NCI-H526 treated with DMSO at 0.1 percent for 48 hours (cell line): ENCODE results near the gene PTGDS.
A peak's percentile ranks its signal among the peaks of the same experiment; 100 is the strongest.

Experiments
- DNase-seq: peaks from one replicate; lab custom pipeline; 2025; lab: John Stamatoyannopoulos, UW

PTGDS gene

DNA sequence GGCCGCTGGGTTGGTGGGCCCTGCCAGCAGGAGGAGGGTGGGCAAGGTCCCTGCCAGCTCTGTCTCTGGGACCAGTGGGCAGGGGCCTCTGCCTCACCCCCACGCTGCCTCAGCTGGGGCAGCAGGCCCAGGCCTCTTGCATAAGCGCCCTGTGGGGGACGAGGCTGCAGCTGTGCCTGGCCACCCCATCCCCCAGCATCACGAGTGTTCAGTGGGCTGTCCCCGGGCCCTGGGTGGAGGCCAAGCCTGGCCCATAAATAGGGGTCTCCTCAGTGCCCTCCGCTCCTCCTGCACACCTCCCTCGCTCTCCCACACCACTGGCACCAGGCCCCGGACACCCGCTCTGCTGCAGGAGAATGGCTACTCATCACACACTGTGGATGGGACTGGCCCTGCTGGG, at the start of gene PTGDS:
TSS of gene PTGDS (plus strand) at position 282 of the 400 bp plus-strand sequence. CDS start at position 357, 75 bp downstream.
- no peak for DNase-seq

DNA sequence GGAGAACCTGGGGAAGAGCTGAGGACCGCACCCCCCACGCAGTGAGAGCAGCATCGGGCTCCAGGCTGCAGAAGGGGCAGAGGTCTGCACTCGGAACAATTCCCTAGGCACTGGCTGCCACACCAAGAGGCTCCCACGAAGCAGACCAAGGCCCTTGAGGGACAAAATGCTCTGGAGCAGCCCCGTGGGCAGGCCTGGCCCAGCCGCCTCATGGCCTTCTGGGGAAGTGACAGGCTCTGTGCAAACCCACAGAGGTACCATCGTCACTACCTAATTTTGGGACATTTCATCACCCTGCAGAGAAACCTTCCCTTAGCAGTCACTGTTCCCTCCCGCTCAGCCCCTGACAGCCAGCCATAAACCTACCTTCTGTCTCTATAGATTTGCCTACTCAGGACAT, 48.7 kb upstream of the PTGDS start:
- no peak for DNase-seq

DNA sequence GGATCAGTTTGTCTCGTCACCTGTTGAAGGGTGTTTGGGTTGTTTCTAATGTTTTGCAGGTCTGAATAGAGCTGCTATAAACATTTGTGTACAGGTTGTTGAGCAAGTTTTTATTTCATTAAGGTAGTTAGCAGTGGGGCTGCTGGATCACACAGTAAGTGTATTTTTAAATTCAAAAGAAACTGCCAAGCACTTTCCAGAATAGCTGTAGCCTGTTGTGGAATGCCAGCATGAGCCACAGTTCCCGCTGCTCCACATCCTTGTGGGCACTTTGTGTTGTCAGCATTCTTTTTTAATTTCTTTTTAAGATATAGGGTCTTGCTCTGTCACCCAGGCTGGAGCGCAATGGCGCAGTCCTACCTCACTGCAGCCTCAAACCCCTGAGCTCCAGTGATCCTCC, 47.3 kb upstream of the PTGDS start:
- DNase-seq = no peak

DNA sequence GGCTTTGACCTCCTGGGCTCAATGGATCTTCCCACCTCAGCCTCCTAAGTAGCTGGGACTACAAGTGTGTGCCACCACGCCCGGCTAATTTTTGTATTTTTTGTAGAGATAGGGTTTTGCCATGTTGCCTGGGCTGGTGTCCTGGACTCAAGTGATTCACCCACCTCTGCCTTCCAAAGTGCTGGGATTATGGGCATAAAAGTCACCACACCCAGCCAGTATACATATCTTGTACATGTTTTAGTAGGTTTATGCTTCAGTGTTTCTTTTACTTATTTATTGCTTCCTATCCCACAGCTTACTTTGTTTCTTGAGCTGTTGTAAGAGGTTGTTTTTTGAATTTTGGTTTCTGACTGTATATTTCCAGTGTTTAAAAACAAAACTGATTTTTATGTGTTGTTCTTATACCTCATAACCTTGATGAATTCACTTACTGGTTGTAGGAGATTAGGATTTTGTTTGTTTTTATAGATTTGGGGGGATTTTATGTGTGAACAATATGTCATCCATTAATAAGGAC, 45.6 kb upstream of the PTGDS start:
- no peak for DNase-seq

DNA sequence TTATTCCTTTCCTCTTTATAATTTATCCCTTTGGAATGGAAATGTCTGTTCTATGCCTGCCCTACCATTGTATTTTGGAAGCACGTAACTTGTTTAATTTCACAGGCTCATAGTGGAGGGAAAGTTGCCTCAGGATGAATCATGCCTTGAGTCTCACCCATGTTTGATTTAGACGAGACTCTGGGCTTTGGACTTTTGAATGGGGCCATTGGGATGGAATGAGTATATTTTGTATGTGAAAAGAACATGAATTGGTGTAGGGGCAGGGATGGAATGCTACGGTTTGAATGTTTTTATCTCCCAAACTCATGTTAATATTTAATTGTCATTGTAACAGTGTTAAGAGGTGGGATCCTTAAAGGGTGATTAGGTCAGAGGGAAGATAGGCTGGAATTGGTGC, 43.0 kb upstream of the PTGDS start:
- no peak for DNase-seq

DNA sequence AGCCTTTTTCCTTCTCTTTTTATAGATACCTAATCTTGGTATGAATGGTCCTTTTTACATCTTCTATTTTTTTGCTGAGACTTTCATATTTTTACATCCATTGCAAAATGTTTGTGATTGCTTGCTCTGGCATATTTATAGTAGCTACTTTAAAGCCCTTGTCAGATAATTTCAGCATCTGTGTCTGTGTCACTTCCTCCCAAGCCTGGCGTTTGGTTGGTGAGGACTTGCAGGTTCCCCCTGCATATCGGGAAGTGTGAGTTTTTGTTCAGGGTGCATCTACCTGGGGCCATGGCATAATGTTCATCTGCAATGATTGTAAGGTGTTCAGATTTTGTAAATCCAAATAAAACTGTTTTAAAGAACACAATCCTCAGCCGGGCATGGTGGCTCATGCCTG, 41.7 kb upstream of the PTGDS start:
- DNase-seq = no peak

DNA sequence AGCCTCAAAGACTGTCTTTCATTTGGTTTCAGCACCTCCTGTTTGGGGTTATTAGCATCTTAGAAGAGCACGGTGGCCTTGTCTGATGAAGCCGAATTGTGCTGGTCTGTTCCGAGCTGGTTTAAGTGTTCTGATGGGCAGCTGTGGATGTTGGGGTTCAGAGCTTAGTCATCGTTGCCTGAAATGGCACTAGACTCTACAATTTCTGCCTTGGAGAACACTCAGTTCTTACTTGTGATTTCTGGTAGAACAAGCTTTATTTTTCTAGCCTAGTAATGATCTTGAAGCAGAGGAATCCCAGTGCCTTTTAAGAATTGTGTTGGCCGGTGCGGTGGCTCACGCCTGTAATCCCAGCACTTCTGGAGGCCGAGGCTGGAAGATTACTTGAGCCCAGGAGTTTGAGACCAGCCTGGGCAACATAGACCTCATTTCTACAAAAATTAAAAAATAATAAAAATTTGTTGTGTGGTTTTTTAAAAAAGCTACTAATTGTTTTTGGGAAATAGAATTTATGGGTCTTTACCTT, 40.6 kb upstream of the PTGDS start:
- DNase-seq = no peak

DNA sequence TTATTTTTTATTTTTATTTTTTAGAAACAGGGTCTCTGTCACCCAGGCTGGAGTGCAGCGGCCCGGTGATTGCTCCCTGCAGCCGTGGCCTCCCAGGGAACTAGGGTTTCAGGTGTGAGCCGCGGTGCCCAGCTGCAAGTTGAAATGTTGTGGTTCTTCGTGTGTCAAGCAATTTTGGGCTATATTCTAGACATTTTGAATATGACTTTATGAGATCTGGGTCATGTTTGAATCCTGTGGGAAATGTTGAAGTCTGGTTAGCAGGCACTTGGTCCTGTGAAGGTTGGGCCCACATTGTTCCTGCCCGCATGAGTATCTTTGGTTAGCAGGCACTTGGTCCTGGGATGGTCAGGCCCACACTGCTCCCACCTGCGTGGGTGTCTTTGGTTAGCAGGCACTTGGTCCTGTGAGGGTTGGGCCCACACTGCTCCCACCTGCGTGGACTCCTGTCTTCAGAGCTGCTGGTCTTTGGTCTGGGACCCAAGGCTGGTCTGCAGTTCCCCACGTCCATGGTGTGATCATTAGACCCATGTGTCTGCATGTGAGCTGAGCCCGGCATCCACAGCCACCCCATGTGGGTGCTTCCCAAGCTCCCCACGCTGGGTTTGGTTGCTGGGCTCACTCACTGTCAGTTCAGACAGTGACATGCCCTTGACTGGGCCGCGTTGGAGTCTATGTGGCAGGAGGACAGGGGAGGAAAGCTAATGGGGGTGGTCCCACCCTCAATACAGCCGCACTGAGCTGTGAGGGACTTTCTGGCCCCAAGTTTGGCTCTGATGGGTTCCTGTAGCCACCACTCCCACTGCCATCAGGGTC, 39.9 kb upstream of the PTGDS start:
- DNase-seq = no peak

DNA sequence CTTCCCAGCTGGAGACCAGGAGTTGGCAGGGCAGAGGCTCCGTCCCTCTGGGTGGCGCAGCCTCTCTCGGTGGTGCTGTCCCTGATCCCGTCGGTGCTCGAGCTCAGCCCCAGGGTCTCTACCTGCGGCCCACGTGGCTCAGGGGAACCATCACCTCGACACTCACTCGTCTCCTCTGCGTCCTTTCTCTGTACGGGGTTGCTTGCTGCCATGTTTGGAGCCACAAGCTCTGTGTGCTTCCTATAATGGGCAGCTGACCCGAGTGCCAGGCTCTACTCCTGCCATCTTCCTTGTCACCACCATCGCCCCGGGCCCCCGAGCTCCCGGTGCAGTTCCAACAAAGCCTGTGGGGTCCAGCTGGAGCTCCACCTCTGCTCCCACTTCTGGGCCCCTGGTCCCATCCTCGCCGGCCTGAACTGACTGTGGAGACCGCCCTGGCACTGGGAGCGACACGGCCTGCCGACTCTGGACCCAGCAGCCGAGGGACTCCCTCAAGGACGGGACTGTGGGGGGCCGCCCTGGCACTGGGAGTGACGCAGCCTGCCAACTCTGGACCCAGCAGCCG, 37.8 kb upstream of the PTGDS start:
- no peak for DNase-seq

DNA sequence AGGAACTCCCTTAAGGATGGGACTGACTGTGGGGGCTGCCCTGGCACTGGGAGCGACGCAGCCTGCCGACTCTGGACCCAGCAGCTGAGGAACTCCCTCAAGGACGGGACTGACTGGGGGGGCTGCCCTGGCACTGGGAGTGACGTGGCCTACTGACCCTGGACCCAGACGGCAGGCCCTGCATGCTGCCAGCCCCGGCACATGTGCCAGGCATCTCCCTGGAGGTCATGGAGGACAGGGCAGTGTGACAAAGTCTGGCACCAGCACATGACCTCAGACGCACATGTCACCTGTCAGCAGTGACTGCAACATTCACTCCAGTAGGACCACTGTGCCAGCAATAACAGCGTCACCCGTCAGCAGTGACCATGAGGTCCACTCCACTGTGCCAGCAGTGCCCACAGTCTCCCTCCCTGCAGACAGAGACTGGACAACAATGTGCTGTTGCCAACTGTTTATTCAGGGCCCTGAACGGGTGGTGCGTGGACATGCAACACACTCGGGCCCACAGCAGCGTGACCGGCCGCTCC, 37.2 kb upstream of the PTGDS start:
- no peak for DNase-seq

DNA sequence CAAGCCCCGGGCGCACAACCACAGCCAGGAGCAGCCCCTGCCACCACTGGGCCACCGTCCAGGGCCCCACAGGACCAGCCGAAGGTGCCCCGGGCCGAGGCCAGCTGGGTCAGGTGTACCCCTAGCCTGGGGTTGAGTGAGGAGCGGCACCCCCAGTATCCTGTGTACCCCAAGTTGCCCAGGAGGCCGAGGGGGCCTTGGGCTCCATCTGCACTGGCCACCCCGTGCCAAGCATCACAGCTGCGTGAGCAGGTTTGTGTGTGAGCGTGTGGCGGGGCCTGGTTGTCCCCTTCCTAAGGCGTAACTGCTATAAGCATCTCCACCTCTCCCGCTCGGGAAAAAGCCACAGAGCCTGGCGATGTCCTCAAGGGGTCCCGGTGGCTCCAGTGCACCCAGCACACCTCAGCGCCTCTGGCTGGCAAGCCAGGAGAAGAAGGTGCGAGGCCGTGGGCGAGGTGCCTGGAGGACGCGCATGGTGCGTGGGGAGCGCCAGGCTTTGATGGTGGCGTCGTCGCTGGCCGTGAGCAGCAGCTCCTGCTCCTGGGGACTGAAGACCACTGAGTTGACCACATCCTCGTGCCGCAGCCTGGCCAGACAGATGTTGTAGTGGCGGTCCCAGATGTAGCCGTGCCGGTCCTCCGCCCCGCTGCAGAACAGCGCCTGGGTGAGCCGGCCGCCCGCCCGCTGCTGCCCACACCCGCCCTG, 36.6 kb upstream of the PTGDS start:
- DNase-seq = no peak

DNA sequence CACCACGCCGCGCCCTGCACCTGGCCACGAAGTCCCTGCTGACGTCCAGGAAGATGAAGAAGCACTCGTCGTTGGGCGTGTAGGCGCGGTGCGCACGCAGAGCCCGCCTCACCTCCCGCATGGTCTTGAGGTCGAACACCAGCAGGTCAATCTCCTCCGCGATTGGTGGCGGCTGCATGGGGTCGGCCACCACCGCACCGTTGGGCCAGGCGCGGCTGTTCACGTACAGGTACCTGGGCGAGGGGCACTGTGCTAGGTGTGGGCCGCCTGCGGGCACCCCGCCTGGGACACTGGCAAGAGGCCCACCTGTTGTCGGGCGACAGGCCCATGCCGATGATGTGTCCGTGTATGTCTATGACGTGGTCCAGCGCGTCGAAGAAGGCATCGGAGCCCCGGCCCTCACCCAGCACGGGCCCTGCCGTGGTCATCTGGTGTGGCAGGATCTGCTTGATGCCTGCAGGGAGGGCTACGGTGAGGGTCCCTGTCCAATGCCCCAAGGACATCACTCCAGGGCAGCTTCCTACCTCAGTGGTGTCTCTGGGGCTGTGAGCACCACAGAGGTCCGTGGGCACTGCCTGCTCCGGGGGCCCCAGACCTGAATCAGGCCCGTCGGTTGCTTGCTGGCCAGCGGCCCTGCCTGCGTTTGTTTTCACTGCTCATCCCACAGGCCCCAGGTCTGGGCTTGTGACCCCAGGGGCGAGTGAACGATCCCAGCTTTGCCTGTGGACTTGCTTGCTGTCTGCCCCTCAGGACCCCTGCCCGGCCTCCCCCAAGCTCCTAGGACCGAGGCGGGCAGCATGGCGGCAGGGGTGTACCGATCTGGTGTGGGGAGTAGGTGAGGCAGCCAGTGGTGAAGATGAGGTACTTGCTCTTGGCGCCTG, 35.8 kb upstream of the PTGDS start:
- no peak for DNase-seq

DNA sequence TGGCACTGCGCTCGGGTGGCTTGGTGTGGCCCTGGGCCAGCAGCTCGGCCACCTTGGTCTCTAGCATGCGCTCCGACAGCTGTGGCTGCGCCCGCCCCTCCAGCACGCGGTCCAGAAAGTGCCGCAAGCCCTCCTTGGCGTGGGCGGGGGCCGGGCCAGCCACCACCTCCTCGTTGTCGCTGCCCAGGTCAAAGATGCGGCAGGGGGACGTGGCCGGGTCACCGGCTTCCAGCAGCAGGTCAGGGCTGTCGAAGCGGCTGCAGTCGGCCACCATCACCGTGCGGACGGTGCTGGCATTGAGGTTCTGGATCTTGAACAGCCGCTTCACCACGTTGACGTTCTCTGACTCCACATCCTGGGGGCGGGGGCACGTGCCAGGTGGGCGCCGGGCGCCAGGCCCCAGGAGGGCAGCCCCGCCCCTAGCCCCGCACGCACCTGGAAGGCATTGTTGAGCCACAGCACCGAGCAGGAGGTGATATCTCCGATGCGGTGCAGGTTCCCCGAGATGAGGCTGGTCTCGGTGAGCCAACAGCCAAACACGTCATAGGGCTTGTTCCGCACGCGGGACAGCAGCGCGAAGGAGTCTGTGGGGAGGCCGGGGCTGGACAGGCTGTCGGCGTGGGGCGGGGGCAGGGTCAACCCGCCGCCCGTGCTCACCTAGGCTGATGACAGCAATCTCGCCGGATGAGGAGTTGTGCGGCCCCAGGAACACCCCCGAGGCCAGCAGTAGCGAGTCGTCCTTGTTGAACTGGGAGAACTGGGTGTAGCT, 35.0 kb upstream of the PTGDS start:
- DNase-seq = no peak

DNA sequence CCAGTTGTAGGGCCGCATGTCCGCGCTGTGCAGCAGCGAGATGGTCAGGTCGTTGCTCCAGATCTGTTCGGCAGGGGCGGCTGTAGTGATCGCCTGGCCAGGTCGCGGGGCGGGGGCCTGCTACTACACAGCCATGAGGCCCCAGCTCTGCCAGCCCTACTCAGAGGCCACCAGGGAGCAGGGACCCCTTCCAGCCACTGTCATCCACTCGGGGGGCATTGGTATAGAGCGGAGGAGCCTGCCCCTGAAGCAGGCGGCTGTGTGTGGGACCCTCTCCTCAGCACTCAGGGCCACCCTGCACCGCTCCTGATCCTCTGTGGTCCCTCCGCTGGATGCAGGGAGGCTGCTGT, 34.4 kb upstream of the PTGDS start:
- DNase-seq = no peak

DNA sequence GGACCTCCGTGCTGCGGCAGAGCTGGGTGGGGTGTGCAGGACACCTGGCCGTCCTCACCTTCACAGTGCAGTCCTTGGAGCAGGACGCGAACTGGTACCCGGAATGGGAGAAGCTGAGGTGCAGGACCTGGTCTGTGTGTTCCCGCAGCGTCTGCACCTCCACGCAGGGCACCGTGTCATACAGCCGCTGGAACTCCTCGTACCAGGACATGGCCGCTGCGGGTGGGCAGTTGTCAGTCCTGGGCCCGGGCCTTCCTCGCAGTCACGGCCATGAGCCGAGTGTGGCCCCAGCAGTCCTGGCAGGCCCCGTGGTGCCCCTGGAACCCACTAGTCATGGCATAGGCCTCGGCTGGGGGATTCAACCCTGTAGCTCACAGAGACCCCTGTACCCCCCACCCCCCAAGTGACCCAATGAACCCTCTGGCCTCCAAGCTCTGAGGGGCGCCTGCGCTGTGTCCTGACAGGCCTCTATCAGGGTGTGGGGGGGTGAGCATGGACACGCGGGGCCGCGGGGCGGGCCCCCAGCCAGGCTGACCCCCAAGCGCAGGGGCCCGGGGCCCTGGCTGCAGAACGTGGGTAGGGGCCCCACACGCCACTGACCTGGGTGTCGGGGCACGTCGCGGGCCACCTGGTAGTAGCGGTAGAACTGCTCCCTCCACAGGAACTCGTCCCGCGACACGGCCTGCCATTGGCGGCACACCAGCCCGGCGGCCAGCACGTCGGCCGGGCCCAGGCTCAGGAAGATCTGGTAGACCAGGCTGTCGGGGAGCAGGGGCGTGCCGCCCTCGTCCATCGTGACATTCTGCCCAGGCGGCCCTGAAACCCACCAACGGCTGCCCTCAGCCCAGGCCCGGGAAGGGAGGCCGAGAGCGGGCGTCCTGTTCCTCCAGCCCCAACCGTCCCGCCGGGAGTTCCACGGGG, 33.8 kb upstream of the PTGDS start:
- no peak for DNase-seq

DNA sequence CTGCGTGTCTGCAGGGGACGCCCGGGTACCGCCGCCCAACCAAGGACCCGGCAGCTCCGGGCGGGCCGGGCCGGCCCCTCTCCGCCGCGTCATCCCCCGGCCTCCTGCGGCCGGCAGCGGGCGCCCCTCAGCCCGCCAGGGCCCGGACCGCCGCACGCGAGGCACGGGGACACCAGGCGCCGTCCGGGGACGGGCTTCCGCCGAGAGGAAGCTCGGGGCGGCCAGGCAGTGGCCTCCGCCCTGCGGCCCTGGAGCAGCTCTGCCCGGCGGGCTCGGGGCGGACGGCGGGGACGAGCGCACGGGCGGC, 33.1 kb upstream of the PTGDS start:
- DNase-seq = no peak

DNA sequence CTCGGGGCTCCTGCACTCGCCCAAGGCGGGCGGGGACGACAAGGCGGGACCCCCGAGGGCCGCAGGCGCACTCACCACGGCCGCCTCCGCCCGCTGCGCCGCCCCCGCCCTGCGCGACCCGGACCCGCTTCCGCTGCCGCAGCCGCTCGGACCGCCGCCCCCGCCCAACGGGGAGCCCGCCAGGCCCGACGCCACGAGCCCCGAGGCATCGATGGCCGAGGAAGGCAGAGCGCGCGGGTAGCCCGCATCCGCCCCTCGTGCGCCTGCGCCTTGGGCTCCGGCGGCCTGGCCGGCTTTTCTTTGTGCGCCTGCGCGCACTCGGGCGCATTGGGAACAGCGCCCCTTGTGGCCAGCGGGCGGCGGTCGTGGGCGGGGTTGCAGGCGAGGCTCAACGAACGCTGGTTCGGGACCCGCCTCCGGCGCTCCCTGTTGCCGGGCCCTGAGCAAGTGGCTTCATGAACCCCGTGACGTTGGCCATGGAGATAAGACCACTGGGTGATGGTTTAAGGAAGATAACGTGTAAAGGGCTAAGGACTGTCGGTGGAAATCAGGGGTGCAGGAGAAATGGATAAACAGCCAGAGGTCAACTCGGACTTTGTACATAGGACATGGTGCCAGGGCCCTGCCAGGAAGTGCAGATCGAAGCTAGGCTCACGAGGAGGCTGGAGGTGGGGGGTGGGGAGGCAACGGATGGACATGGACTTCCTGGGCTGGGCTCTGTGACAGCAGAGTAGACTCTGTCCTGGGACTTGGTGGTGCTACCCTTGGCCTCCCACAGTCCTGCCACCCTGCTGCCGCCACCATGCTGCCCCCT, 32.6 kb upstream of the PTGDS start, which contains the start of the genes C8G and FBXW5:
TSS of gene C8G (plus strand) at position 725 of the 814 bp plus-strand sequence. CDS start at position 803, 78 bp downstream.
TSS of gene FBXW5 (minus strand) at position 220 of the 814 bp plus-strand sequence. CDS start 655 bp downstream, outside the sequence.
- DNase-seq = peak; percentile 64

DNA sequence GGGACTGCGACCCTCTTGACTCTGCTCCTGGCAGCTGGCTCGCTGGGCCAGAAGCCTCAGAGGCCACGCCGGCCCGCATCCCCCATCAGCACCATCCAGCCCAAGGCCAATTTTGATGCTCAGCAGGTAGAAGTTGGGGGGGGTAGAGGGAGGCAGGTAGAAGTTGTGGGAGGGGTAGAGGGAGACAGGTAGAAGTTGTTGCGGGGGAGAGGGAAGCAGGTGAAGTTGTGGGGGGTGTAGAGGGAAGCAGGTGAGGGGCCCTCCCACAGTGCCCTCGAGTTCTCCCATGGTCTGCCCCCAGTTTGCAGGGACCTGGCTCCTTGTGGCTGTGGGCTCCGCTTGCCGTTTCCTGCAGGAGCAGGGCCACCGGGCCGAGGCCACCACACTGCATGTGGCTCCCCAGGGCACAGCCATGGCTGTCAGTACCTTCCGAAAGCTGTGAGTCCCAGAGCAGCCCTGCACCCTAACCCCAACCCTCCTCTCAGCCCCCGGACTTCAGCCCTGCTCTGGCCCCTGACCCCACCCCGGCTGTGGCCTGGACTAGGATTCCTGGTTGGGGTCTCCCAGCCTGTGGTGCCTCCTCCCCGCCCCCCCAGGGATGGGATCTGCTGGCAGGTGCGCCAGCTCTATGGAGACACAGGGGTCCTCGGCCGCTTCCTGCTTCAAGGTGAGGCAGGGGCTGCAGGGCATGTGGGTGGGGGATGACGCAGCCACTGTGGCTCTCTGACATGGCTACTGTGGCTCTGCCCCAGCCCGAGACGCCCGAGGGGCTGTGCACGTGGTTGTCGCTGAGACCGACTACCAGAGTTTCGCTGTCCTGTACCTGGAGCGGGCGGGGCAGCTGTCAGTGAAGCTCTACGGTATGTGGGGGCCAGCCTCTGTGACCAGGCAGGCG, 31.7 kb upstream of the PTGDS start:
- DNase-seq = no peak
